Ectodermal cell (in vitro differentiated cells): ENCODE results near the gene ROPN1L.

Experiments used
- H3K27ac ChIP-seq: 2 replicates; pipeline ENCODE4 v1.7.0; 2013; ENCODE audit warnings: mild to moderate bottlenecking, low read depth, low read length; ENCODE audit not compliant: insufficient read depth, poor library complexity, severe bottlenecking
- H3K27me3 ChIP-seq: 2 replicates; pipeline ENCODE4 v1.7.0; 2013; ENCODE audit warnings: mild to moderate bottlenecking, low read length; ENCODE audit not compliant: insufficient read depth, control insufficient read depth, poor library complexity, severe bottlenecking
- H3K36me3 ChIP-seq: one replicate; pipeline ENCODE4 v1.7.0; 2013; ENCODE audit warnings: low read length; ENCODE audit not compliant: control insufficient read depth, insufficient read depth
- H3K4me1 ChIP-seq: one replicate; pipeline ENCODE4 v1.7.0; 2013; ENCODE audit warnings: low read length; ENCODE audit not compliant: control insufficient read depth, insufficient read depth
- H3K4me3 ChIP-seq: 2 replicates; pipeline ENCODE4 v1.7.0; 2013; ENCODE audit warnings: low read depth, low read length, control low read depth; ENCODE audit not compliant: insufficient read depth
- H3K9me3 ChIP-seq: 2 replicates; pipeline ENCODE4 v1.7.0; 2013; ENCODE audit warnings: mild to moderate bottlenecking, low read length, moderate library complexity; ENCODE audit not compliant: control insufficient read depth
- WGBS, 2 experiments: methylation state at CpG; one replicate each; pipeline ENCODE4 v1.1.7; 2013; ENCODE audit warnings: missing lambda C conversion rate in 2 of 2; 5-methylcytosine and 5-hydroxymethylcytosine counted together

ROPN1L gene

DNA sequence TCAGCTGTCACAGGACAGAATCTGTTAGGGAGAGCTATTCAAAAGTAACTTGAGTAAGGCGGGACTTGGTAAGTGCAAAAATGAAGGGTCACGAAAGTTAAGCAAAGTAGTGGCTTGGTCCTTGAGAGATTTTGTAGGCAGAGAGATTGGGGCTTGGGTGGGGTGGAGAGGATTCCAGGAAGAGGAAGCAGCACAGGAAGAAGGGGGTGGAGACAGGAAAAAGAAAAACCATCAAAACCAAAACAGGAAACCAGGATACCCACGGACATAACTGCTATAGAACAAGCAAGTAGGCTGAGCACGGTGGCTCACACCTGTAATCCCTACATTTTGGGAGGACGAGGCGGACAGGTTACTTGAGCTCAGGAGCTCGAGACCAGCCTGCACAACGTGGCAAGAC, 3.7 kb downstream of the ROPN1L start:
- WGBS, 2 experiments: 90 to 92% methylated on average over 8 of the region's 8 CpGs
- Histone ChIP-seq H3K27me3 (peaks cover 26% of the 10 kb centered on the region), H3K27ac (no peak overlapping the region)

DNA sequence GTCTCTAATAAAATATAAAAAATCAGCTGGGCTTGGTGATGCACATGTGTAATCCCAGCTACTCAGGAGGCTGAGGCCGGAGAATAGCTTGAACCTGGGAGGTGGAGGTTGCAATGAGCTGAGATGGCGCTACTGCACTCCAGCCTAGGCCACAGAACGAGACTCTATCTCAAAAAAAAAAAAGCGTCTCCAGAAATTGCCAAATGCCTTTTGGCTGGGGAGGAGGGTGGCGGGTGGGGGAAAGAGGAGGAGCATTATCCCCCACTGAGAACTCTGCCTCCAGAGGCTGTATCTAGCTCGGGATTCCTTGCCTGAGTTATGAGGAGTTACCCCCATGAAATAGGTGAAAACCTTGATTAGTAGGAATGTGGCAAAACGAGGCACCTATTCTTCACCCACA, 4.8 kb downstream of the ROPN1L start:
- Histone ChIP-seq H3K36me3 (no peaks in the 10 kb centered on the region), H3K4me1 (no peaks in the 10 kb centered on the region), H3K27ac (no peak overlapping the region), H3K27me3 (peaks cover 21% of the 10 kb centered on the region), H3K9me3 (no peaks in the 10 kb centered on the region), H3K4me3 (no peak overlapping the region)
- WGBS, 2 experiments: 74 to 79% methylated on average over 6 to 7 of the region's 7 CpGs

More for the DNA sequence above, 3.7 kb downstream of the ROPN1L start:
- H3K4me3 ChIP-seq: no peak overlapping the region
- no peaks in the 10 kb centered on the region for H3K4me1 ChIP-seq
- H3K9me3 ChIP-seq: no peaks in the 10 kb centered on the region
- H3K36me3 ChIP-seq: no peaks in the 10 kb centered on the region

DNA sequence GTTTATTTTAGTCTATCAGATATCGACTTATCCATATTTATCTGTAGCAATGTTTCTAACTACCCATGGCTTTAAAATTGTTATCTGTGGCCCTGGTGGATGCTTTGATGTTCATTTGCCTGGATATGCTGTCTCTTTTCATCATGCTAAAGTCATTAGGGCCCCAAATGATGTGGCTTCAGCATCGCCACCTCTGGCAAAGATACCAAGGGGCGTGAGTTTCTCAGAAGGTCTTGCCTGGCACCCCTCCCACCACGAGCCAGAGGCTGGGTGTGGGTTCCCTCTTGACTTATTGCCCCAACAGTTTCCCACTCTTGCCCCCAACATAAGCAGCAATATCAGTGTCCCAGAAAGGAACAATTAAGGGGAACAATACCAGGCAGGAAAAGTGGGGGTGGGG, 5.4 kb downstream of the ROPN1L start:
- WGBS, 2 experiments: 93 to 97% methylated on average over 4 of the region's 4 CpGs
- Histone ChIP-seq H3K9me3 (no peaks in the 10 kb centered on the region), H3K27me3 (peaks cover 19% of the 10 kb centered on the region), H3K36me3 (no peaks in the 10 kb centered on the region), H3K4me3 (no peak overlapping the region), H3K4me1 (no peaks in the 10 kb centered on the region), H3K27ac (no peak overlapping the region)

DNA sequence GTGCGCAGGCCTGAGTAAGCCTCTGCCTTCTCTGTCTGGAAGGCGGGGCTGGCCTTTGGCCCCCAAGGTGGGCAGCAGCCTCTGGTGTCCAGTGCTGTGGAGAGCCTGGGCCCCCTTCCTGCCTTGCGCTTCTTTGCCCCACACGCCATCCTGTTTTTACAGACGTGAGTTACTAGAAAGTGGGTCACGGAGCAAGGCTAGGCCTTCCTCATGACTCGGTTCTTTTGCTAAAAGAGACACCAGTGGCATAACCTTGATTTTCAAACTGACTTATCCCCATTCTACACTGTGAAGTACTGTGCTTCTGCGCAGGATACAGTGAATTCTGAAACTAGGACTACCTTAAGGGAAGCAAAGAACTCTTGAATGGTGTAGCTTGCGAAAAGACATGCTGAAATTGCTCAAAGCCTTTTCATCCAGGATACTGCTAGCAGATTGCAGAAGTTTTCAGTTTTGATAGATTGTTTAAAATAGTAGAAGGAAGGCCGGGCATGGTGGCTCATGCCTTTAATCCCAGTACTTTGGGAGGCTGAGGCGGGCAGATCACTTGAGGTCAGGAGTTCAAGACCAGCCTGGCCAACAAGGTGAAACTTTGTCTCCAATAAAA, 7.2 kb downstream of the ROPN1L start:
- H3K4me3 ChIP-seq: no peak overlapping the region
- whole genome bisulfite sequencing, 2 experiments: 96% methylated on average over 11 of the region's 11 CpGs

DNA sequence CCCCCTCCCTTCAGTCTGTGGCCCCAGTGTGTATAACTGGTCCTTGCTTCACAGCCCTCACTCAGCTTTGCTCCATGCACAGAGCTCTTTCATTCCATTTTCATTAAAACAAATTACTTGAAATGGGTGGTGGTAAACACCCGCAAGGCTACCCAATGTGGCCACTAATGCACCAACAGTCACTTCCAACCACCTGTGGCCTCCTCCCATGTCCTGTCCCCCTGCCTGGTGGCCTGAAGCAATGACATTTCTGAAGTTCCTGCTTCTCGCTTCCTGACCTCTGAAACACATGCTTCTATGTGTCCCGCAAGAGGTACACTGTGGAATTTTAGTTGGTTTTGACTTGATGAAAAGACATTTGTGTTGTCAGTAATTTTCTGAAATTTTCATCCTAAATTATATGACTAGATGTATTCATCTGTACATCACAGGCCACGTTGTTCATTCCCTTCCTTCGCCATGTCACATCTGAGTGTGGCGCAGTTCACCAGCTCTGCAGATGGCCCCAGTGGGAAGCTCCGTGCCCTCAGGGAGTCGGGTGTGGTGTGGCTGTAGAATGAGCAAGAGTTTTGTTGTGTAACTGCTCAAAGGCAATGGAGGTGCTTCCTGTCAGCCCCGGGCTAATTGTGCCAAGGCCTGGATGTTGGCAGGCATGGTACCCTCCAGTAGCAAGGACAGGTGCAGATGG, 9.6 kb downstream of the ROPN1L start:
- no peaks in the 10 kb centered on the region for H3K9me3 ChIP-seq
- 94 to 96% methylated on average over 9 of the region's 9 CpGs for WGBS, 2 experiments
- H3K4me1 ChIP-seq: peaks cover 15% of the 10 kb centered on the region
- no peak overlapping the region for H3K4me3 ChIP-seq
- H3K27me3 ChIP-seq: peaks cover 5% of the 10 kb centered on the region
- H3K27ac ChIP-seq: no peak overlapping the region
- no peaks in the 10 kb centered on the region for H3K36me3 ChIP-seq

More for the DNA sequence above, 7.2 kb downstream of the ROPN1L start:
- no peaks in the 10 kb centered on the region for H3K4me1 ChIP-seq
- peaks cover 2% of the 10 kb centered on the region for H3K27me3 ChIP-seq
- H3K36me3 ChIP-seq: no peaks in the 10 kb centered on the region
- no peak overlapping the region for H3K27ac ChIP-seq
- no peaks in the 10 kb centered on the region for H3K9me3 ChIP-seq

DNA sequence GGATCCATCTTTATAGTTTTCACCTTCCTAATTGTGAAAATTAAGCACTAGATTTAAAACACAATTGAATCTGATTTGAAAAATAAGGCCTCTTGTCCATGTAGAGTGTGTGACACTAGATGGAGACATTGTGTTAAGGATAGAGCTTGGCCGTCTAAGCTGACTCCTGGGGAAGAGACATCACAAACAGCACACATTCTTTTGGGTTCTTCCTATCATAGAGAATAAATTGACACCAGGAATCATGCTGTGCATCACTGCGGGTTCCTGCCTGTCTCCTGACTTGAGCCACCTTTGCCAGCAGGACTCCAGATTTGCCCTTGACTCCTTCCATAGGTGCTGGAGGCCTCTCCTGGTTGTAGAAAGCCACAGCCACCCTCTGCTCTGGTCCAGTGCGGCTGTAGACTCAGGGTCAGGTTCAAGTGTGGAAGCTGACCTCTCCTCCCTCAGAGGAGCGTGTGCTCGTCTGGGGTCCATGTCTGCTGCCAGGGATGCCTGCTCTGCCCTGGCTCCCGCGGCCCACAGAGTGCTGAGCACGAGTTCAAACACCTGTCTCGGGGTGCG, 11.2 kb downstream of the ROPN1L start:
- no peak overlapping the region for H3K4me3 ChIP-seq
- 72 to 73% methylated on average over 10 of the region's 10 CpGs for WGBS, 2 experiments
- no peaks in the 10 kb centered on the region for H3K36me3 ChIP-seq
- H3K27ac ChIP-seq: no peak overlapping the region
- peaks cover 5% of the 10 kb centered on the region for H3K27me3 ChIP-seq
- peaks cover 17% of the 10 kb centered on the region for H3K4me1 ChIP-seq
- no peaks in the 10 kb centered on the region for H3K9me3 ChIP-seq

DNA sequence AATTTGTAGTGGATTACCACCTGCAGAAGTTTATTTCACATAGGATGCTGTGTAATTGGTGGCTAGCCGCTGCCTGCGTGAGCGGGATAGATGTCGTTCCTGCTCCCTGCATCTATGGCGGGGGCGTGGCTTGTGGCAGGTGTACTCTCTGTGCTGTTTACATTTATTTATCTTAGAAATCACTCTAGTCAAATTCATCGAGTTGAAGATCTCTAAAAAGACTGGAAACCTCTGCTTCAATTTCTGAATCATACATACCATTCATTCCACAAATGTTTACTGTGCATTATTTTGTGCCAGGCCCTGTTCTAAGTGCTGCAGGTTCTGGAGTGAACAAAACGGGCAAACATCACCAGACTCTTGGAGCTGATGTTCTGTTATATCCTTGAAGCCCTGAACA, 11.9 kb downstream of the ROPN1L start:
- peaks cover 5% of the 10 kb centered on the region for H3K27me3 ChIP-seq
- H3K4me1 ChIP-seq: peaks cover 18% of the 10 kb centered on the region
- WGBS, 2 experiments: 89 to 93% methylated on average over 8 of the region's 8 CpGs
- no peak overlapping the region for H3K4me3 ChIP-seq
- no peak overlapping the region for H3K27ac ChIP-seq
- H3K9me3 ChIP-seq: no peaks in the 10 kb centered on the region
- H3K36me3 ChIP-seq: no peaks in the 10 kb centered on the region

DNA sequence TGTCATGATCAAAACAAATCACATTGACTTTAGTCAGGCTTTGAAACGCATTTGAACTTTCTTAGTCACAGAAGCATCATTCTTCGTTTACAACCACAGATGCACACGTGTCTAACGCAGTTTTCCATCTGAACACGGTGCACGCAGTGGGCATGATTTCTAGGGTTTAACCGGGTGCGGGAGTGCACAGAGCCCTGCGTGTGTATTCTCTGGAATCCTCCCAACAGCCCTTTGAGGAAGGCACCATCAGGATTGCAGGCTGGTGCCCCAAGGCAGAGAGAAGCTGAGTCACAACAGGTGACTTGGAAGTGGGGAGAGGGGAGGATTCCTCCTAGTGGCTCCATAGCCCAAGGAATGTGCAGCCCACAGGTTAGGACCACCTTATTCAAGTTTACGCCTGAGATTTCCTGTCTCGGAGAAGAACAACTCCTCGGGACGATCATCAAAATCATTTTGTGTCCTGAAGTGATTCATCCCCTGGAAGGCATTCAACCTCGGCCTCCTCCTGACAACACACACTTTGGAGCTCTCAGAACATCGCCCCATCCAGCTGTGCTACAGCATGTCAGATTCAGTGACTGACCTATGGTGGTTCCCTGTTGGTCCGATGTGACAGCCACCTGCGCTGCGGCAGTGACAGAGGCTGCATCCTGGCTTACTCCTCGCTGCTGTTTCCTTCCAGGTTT, 13.1 kb downstream of the ROPN1L start:
- no peak overlapping the region for H3K27ac ChIP-seq
- H3K36me3 ChIP-seq: no peaks in the 10 kb centered on the region
- peaks cover 5% of the 10 kb centered on the region for H3K27me3 ChIP-seq
- H3K4me1 ChIP-seq: peaks cover 18% of the 10 kb centered on the region
- WGBS, 2 experiments: 63 to 70% methylated on average over 19 of the region's 19 CpGs
- H3K9me3 ChIP-seq: no peaks in the 10 kb centered on the region
- H3K4me3 ChIP-seq: no peak overlapping the region

DNA sequence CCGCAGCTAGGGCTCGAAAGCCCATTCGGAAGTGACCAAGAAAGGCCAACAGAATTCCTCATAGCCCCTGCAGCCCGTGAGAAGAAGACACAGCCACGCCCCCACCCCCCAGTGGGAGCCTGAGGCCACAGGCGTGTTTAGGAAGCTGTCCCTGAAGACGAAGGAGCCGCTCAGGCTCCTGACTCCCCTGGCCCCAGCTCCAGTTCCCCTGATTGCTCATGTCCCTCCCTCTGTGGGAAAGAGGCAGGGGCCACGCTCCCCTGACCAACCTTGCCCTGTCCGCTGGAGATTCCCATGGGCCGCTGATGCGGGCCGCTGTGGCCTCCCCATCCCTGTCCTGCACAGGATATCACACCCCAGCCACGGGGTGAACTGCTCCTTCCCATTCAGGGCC, 13.6 kb downstream of the ROPN1L start:
- Histone ChIP-seq H3K36me3 (no peaks in the 10 kb centered on the region), H3K4me1 (peaks cover 18% of the 10 kb centered on the region), H3K4me3 (no peak overlapping the region), H3K27me3 (peaks cover 5% of the 10 kb centered on the region), H3K9me3 (no peaks in the 10 kb centered on the region), H3K27ac (no peak overlapping the region)
- 19 to 25% methylated on average over 14 of the region's 14 CpGs for WGBS, 2 experiments
